Vagina (tissue), 2 donors: ENCODE data around the gene TP53AIP1.

Experiments
- CTCF ChIP-seq, 3 experiments: fragments of 450-650 bp in 2 of 3; fragments of 200-600 bp in 1 of 3; sonication (generic) in 1 of 3; IDR thresholded peaks; one replicate each; pipeline ENCODE4 v1.5.1; 2017 to 2019; ENCODE audit warnings: antibody characterized with exemption in 3 of 3, mild to moderate bottlenecking in 2 of 3, moderate library complexity in 2 of 3
- POLR2A ChIP-seq, 2 donors: fragments of 450-650 bp; IDR thresholded peaks; one replicate each; pipeline ENCODE4 v1.6.1; 2017; ENCODE audit warnings: antibody characterized with exemption in 2 of 2, mild to moderate bottlenecking in 2 of 2, moderate library complexity in 2 of 2

GRCh38 chr11:128900468-128900867, 42.2 kb downstream of the TP53AIP1 start:
- TF ChIP-seq POLR2A (IDR thresholded peaks at IDR 0.05) (no peak), CTCF (IDR thresholded peaks at IDR 0.05) (no peak)
